HAP-1 (cell line): ENCODE data around the gene MTMR4.
A peak's percentile ranks its signal among the peaks of the same experiment; 100 is the strongest.
"Not testable (repeated sequence)": the region's sequence is repeated elsewhere in the genome, so short reads cannot be mapped to it uniquely, and the experiment has no call there.

Source experiments
- DNase-seq, 2 experiments: peaks; one replicate each; pipeline ENCODE4 v3.0.0-alpha.2; 2016 to 2020; ENCODE audit warnings: low spot score in 2 of 2
- H3K27me3 ChIP-seq: fragments of 250-450 bp; sonication (Bioruptor Pico); 2 replicates; pipeline ENCODE4 v1.5.1; 2020; ENCODE audit warnings: low read depth, mild to moderate bottlenecking, moderate library complexity
- H3K36me3 ChIP-seq: fragments of 250-450 bp; sonication (Bioruptor Pico); replicated peaks from 2 replicates; pipeline ENCODE4 v1.5.1; 2020; ENCODE audit warnings: mild to moderate bottlenecking
- H3K4me1 ChIP-seq: fragments of 250-450 bp; sonication (Bioruptor Pico); 2 replicates; pipeline ENCODE4 v1.5.1; 2020; ENCODE audit warnings: mild to moderate bottlenecking
- H3K4me3 ChIP-seq: fragments of 250-450 bp; sonication (Bioruptor Pico); 2 replicates; pipeline ENCODE4 v1.5.1; 2020; ENCODE audit warnings: mild to moderate bottlenecking, moderate library complexity
- H3K9me3 ChIP-seq: fragments of 250-450 bp; sonication (Bioruptor Pico); 2 replicates; pipeline ENCODE4 v1.5.1; 2020; ENCODE audit warnings: mild to moderate bottlenecking, moderate library complexity
- in situ Hi-C: fragments of 300-500 bp; cut with MboI; formaldehyde crosslinking; loops from 3 replicates; pipeline ENCODE4 v1.14.3; 2020; ENCODE audit warnings: low sequenced_read_pairs, inconsistent platforms, mixed read lengths

MTMR4 gene

DNA sequence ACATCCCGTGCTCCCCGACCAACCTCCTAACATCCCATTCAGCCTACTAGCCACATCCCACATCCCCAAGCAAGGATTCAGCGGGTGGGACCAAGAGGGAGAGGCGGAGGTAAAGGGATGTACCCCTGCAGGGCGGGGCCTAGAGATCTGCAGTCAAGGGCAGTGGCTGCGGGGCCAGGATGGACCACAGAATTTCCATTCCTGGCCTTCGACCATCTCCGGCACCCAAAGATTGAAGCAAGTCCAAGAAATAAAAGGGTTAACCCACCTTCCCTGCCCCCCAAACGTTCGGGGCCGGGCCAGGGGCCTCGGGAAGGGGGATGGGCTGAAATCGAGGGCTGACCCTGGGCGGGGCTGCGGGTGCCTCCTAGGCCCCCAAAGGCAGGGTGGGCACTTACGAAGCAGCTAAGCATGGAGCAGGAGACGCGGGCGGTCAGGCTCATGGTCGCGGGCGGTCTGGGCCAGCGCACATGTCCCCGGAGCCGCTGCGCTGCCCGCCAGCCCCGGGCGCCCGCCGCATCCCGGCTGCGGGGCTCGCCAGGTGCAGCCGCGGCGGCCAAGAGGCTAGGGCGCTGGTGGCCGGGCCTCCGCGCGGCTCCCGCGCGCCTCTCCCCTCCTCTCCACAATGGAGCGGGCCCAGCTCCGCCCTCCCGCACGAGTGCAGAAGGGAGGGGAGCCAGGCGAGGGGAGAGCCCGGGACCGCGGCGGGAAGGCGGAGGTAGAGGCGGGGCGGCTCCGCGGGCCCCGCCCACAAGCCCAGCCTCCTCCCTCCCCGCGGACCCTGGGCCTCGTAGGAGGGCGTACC lies at the start of gene MTMR4:
Gene MTMR4 (minus strand): TSS at position 674 of the 805 bp plus-strand sequence. CDS start 231 bp downstream, at position 443.
- Histone ChIP-seq H3K4me3 (peak within 1 kb of the TSS; percentile 61), H3K9me3 (no peaks in the 10 kb centered on the region), H3K27me3 (no peaks in the 10 kb centered on the region), H3K36me3 (peaks cover 26% of the 10 kb centered on the region), H3K4me1 (peaks cover 19% of the 10 kb centered on the region)
- in situ Hi-C loops = no loop called here
- DNase-seq = peak; percentile 87 to 91

DNA sequence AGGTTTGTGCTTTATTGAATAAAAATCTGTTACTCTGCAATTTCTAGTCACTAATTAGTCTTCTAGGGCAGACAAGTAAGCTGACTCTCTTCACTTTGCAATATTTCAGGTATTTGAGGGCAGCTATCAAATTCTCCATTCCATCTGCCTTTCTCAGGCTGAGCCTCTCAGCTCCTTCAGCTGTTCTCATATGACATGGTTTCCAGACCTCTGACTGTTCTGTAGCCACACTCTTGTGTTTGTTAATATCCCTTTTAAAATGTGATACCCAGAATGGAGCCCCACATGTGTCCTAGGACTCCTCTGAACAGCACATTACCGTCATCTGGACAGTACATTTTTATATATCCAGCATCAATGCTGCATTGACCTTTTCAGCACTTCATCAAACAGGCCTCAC lies 46.1 kb upstream of the MTMR4 start:
- in situ Hi-C loops = no loop called here
- no peak for DNase-seq
- no peak overlapping the region for H3K4me3 ChIP-seq
- no peaks in the 10 kb centered on the region for H3K9me3 ChIP-seq
- no peaks in the 10 kb centered on the region for H3K36me3 ChIP-seq
- peaks cover 7% of the 10 kb centered on the region for H3K4me1 ChIP-seq
- peaks cover 4% of the 10 kb centered on the region; the same call in 1 of the 2 replicates for H3K27me3 ChIP-seq

- in situ Hi-C loops = no loop called here
- no peak overlapping the region for H3K4me3 ChIP-seq
- peaks cover 4% of the 10 kb centered on the region; the same call in 1 of the 2 replicates for H3K27me3 ChIP-seq
- DNase-seq = no peak
- H3K36me3 ChIP-seq = no peaks in the 10 kb centered on the region
- peaks cover 7% of the 10 kb centered on the region for H3K4me1 ChIP-seq
- no peaks in the 10 kb centered on the region for H3K9me3 ChIP-seq
These were observed 43.5 kb upstream of the MTMR4 start for GRCh38 chr17:58557981-58558380.

- no peaks in the 10 kb centered on the region for H3K36me3 ChIP-seq
- H3K27me3 ChIP-seq = peaks cover 4% of the 10 kb centered on the region; the same call in 1 of the 2 replicates
- DNase-seq = peak; percentile 61 to 77
- H3K4me1 ChIP-seq = peaks cover 7% of the 10 kb centered on the region
- in situ Hi-C loops = no loop called here
- H3K4me3 ChIP-seq = no peak overlapping the region
- H3K9me3 ChIP-seq = no peaks in the 10 kb centered on the region
These were observed 42.4 kb upstream of the MTMR4 start for GRCh38 chr17:58556833-58557250.

DNA sequence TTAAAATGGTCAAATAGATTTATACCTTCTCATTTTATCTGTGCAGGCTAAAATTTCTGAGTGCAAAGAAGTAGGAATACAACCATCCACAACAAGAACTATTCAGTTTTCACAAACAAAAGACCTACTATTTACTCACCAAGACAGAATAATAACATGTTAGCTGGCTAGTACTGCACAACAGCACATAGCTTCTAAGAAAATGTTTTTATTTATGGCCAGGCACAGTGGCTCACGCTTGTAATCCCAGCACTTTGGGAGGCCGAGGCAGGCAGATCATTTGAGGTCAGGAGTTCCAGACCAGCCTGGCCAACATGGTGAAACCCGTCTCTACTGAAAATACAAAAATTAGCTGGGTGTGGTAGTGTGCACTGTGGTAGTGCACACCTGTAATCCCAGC lies 40.7 kb upstream of the MTMR4 start:
- H3K36me3 ChIP-seq, in situ Hi-C loops, H3K4me3 ChIP-seq, DNase-seq, H3K9me3 ChIP-seq, H3K27me3 ChIP-seq, H3K4me1 ChIP-seq: not testable (repeated sequence)

DNA sequence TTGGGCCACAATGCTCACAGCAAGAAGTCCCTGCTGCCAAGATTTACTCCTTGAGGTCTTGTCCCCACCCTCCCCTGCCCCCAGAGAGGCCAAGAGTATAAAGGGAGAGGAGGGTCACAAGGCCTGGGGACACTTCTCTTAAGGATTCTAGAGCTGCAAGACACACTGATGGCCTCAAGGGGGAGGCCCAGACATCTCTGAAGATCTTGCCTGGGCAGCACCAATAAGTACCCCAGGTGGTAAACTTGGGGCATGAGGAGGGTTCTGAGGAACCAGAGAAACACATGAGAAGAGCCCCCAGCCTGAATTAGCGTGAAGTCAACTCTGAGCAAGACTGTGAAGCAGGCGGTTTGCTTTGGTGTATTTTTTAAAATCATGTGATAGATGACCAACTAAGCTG lies 26.8 kb upstream of the MTMR4 start:
- DNase-seq = no peak
- Histone ChIP-seq H3K9me3 (no peaks in the 10 kb centered on the region; the same call in 1 of the 2 replicates), H3K4me3 (no peak overlapping the region), H3K36me3 (no peaks in the 10 kb centered on the region), H3K27me3 (peaks cover 19% of the 10 kb centered on the region), H3K4me1 (no peaks in the 10 kb centered on the region)
- in situ Hi-C loops = no loop called here

DNA sequence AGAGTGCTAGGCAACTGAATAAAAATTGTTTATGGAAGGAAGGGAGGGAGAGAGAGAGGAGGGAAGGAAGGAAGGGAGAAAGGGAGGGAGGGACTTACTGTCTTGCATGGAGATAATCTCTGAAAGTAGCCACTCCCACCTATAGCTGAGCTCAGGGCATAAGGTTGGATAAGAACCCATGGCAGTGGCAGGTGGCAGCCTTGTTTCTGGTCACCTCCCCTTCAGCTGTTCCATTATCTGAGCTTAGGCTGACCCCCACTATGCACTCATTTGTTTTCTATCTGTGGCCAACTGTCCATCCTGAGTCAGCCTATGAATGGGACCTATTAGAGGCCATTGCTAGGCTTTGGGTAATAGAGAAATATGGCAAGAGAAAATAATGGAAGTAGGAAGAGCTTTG lies 25.3 kb upstream of the MTMR4 start:
- H3K36me3 ChIP-seq = no peaks in the 10 kb centered on the region
- H3K4me1 ChIP-seq = no peaks in the 10 kb centered on the region
- H3K4me3 ChIP-seq = no peak overlapping the region
- DNase-seq = no peak
- in situ Hi-C loops = no loop called here
- H3K27me3 ChIP-seq = peaks cover 16% of the 10 kb centered on the region
- no peaks in the 10 kb centered on the region; the same call in 1 of the 2 replicates for H3K9me3 ChIP-seq

GRCh38 chr17:58538811-58539409 lies 24.5 kb upstream of the MTMR4 start:
- in situ Hi-C loops = no loop called here
- Histone ChIP-seq H3K4me1 (no peaks in the 10 kb centered on the region), H3K36me3 (no peaks in the 10 kb centered on the region), H3K4me3 (no peak overlapping the region), H3K27me3 (peaks cover 10% of the 10 kb centered on the region), H3K9me3 (no peaks in the 10 kb centered on the region; the same call in 1 of the 2 replicates)
- no peak for DNase-seq

DNA sequence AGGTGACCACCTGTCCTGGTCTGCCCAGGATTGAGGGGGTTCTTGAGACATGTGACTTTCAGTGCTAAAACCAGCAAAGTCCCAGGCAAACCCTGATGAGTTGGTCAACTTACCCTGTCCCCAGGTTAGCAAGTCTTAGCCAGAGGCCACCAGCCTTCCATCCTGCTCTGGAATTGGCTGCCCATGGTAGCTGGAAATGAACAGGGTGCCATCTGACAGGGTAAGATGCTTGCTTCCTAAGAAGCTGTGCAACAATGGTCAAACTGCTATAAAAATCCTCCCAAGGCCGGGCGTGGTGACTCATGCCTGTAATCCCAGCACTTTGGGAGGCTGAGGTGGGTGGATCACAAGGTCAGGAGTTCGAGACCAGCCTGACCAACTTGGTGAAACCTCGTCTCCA lies 22.8 kb upstream of the MTMR4 start:
- Histone ChIP-seq H3K4me1 (0 out of 2 replicates have a peak, but pooled peaks cover 2% of the 10 kb centered on the region), H3K36me3 (no peaks in the 10 kb centered on the region), H3K4me3 (no peak overlapping the region), H3K27me3 (peaks cover 4% of the 10 kb centered on the region; the same call in 1 of the 2 replicates), H3K9me3 (no peaks in the 10 kb centered on the region)
- no peak for DNase-seq
- in situ Hi-C loops = no loop called here

DNA sequence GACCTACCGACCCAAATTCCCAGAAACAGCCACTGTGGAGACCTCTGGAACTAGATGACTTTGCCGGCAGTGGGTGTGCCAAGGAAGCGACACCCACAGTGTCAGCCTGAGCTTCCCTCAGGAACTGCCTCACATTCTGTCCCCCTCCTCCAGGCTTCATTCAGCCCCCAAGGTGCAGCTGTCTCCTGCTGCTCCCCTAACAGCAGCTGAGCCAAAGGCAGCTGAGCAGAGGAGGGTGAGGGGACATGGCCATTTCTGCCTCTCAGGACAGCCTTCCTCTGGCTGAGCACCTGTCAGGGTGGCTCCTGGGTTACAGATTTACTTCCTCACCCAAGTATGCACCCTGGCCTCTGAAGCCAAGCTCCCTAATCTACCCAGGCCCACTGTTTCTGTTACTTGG lies 22.1 kb upstream of the MTMR4 start:
- Histone ChIP-seq H3K4me1 (0 out of 2 replicates have a peak, but pooled peaks cover 3% of the 10 kb centered on the region), H3K4me3 (no peak overlapping the region), H3K9me3 (no peaks in the 10 kb centered on the region), H3K27me3 (peaks cover 4% of the 10 kb centered on the region; the same call in 1 of the 2 replicates), H3K36me3 (no peaks in the 10 kb centered on the region)
- in situ Hi-C loops = no loop called here
- DNase-seq = no peak

- in situ Hi-C loops = no loop called here
- DNase-seq = no peak
- Histone ChIP-seq H3K9me3 (no peaks in the 10 kb centered on the region), H3K4me1 (0 out of 2 replicates have a peak, but pooled peaks cover 3% of the 10 kb centered on the region), H3K36me3 (no peaks in the 10 kb centered on the region), H3K4me3 (no peak overlapping the region), H3K27me3 (peaks cover 4% of the 10 kb centered on the region; the same call in 1 of the 2 replicates)
These were observed 21.0 kb upstream of the MTMR4 start for GRCh38 chr17:58535431-58535830.

- in situ Hi-C loops = no loop called here
These were observed 20.5 kb upstream of the MTMR4 start for GRCh38 chr17:58534901-58535421.

DNA sequence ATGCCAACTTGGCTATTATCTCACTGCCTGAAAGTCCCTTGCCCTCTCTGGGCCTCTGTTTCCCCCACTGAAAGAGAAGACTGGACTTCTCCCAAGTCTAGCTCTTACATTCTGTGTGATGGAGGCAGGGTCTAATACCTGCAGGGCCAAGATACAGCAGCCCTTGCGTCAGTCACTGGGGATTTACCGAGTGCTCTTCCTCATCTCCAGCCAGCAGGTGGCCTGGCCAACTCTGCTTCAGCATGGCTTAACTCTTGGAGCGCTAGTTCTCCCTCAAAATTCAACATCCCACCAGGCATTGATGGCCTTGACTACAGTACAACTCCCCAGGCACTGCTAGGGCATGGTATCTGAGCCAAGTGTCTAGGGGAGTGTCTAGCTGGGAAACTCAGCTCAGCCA lies 19.9 kb upstream of the MTMR4 start:
- Histone ChIP-seq H3K4me1 (0 out of 2 replicates have a peak, but pooled peaks cover 3% of the 10 kb centered on the region), H3K4me3 (no peak overlapping the region), H3K9me3 (no peaks in the 10 kb centered on the region), H3K27me3 (0 out of 2 replicates have a peak, but pooled peaks cover 4% of the 10 kb centered on the region), H3K36me3 (no peaks in the 10 kb centered on the region)
- DNase-seq = no peak
- in situ Hi-C loops = no loop called here

More at GRCh38 chr17:58534901-58535421, 20.5 kb upstream of the MTMR4 start:
- 0 out of 2 replicates have a peak, but pooled peaks cover 3% of the 10 kb centered on the region for H3K4me1 ChIP-seq
- DNase-seq = no peak
- no peak overlapping the region for H3K4me3 ChIP-seq
- H3K9me3 ChIP-seq = no peaks in the 10 kb centered on the region
- no peaks in the 10 kb centered on the region for H3K36me3 ChIP-seq
- peaks cover 4% of the 10 kb centered on the region; the same call in 1 of the 2 replicates for H3K27me3 ChIP-seq
